ENCODE measurements around the gene GRB10.

The GRB10 gene

DNA sequence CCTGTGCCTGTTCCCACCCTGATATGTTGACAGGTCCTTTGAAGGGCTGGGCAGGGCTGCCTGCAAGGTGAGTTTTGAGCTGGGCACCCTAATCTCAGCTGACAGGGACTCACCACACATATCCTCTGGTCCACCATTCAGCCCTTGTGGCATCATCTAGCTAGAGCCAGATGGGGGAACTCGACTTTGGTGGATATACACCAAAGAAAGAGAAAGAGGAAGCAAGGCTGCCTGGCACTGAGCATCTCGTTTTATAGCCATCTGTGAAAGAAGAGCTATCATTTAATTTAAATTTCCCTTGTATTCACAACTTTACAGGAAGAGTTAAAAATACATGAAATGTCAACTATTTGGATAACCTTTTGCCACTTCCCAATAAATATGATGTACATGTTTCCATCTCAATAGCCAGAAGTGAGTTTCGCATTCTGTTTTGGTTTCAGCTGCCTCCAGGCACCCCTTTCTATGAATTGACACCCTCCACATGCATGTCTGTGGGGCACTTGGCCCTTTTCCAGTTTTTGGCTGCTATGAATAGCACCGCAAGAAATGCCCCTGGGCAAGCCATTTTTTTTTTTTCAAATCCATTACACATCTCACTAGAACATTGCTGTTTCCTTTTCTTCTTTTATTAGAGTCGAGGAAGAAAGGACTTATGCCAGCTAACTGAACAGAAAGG, 22.9 kb upstream of the GRB10 start:
- intact Hi-C loops (cut with DNase I): no loop called here
- DNase-seq: no peak

DNA sequence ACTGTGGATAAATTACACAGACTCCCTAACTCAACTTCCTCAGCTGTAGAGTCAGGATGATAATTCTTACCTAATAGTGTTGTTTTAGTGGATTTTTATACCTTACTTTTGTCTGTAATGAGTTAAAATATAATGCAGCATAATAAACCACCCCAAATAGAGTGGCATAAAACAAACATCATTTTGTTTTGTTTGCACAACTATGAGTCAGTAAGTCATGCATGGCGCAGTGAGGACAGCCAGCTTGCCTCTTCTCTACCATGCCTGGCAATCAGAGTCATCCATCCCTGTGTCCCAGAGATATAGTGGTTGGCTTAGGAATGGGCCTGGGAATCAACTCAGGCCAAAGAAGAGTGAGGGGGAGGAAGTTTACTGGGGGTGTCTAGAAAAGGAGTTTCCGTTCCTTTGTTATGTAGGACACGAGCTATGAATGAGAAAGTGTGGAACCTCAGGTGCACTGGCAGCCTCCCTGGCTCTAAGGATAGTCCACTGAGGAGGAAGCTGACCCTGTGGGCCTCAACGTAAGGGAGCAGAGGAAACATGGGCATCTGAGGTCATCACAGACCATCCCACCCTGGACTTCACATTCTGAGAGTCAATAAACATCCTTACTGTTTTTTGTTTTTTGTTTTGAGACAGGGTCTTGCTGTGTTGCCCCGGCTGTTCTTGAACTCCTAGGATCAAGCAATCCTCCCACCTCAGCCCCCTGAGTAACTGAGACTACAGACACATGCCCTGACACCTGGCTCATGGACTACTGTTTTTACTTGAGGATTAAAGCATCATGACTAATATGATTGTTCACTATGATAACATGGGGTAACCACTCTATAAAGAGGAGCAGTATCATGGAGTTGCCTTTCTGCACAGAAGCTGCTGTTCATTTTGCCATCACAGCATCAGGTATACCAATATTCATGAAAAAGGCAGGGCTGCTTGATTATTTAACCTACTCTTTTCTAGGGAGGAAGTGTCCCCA, 21.0 kb upstream of the GRB10 start:
- no peak for DNase-seq
- intact Hi-C loops (cut with DNase I): no loop called here

DNA sequence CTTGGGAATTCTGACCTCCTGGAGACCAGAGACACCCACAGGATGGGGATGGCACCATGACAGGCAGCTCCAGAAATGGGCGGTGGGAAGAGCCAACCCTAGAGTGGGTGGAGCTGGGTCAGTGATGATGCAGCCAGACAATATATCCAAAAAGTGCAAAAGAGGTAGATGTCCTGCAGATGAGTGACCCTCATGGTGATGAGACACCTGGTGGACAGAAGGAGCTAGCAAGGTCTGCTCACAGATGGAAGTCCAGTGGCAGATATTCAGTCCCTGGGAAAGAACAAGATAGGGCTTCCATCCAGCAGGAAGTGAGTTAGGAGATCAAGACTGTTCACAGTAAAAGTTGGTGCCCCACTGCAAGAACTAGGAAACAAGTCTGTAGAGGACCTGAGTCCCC, 19.2 kb upstream of the GRB10 start:
- DNase-seq: no peak
- intact Hi-C loops (cut with DNase I): no loop called here

DNA sequence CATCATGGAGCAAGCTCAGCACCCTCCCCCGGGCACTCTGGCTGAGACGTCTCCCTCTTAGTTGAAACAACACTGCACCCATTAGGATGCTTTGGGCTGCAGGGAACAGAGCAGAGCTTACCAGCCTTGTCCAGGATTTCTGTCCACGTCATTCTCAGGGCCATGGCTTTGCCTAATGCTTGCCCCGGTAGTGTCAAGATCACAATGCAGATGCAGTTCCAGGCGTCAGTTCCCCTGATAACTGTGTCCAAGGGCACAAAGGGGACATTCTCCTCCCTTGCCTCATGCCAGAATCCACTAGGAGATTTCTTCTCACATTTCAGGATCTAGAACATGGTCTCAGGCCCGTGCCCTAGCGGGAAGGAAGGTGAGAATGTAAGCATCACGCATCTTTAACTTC, 17.2 kb upstream of the GRB10 start:
- DNase-seq: no peak
- intact Hi-C loops (cut with DNase I): no loop called here

DNA sequence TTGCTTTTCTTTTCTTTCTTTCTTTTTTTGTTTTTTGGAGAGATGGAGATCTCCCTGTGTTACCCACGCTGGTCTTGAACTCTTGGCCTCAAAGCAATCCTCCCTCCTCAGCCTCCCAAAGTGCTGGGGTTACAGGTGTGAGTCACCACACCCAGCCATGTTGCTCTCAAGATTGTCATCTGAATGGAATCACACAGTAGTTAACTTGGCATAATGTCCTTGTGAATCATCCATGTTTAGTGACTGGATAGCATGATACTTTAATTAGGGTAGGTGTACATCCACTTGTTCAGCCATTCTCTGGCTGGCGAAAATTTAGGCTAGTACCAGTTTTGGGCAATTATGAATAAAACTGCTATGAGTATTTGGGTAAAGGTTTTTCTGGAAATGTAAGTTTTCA, 15.4 kb upstream of the GRB10 start:
- intact Hi-C loops (cut with DNase I): no loop called here
- DNase-seq: no peak

DNA sequence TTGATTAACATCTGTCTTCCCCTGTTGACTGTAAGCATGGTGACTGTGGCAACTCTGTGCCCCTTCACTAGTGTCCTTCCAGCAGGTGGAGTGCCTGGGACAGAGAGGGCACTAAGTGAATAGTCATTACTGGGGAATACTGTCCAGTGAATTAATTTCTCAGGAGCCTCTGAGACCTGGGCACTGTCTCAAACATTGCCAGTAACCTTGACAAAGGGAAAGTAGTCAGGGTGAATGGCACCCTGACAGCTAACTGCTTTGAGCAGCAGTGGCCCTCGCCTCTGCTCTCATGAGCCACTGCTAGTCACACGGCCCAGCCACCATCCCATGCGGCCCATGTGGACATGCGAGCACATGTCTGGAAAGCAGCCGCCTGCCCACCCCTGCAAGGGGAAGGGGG, 13.1 kb upstream of the GRB10 start:
- intact Hi-C loops (cut with DNase I): no loop called here
- DNase-seq: no peak

DNA sequence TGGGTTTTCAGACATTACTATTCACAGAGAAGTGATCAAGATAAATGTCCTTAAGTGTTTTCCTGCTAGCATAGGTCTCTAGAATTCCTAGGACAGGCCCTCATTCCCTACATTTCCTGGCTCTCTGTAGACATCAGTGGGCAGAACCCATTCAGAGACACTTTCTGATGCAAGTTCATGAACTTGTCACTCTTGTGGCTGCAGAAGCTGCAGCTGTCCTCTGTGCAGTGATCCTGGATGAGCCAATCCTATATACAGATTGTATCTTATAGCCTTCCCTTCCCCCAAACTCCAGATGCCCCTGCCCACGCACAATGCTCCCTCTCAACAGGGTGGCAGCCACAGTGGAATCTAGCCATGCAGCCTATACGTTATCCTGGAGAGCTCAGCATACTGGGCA, 12.6 kb upstream of the GRB10 start:
- no peak for DNase-seq
- intact Hi-C loops (cut with DNase I): no loop called here

DNA sequence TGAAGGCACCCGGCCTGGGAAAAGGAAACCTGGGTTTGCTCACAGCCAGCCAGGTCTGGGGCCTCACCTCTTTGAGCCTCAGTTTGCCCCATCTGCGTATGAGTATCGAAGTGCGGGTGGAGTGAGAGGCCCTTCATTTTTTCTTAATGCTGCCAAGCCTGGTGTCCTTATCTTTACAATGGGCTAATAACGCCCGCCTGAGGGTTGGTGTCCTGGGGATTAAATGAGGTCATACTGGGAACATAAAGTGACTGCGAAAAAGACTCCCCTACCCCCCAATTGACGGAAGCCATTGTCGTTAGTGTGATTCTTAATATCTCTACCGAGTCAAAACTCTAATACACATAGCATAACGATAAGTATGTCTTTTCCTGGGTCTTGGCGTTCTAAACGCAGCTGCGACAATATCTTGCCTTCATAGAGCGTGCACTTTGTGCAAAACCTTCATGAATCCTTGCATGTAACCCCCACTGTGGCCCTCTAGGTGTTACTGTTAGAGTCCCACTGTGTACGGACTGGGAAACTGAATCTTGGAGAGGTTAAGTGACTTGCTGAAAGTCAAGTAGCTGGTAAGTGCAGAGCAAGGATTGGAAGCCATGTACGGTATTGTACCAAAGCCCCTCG, 11.4 kb upstream of the GRB10 start:
- intact Hi-C loops (cut with DNase I): loop anchor here (5.0 kb wide), 1 partner anchor 273 kb away; no protein-coding TSS in a partner anchor
- no peak for DNase-seq

DNA sequence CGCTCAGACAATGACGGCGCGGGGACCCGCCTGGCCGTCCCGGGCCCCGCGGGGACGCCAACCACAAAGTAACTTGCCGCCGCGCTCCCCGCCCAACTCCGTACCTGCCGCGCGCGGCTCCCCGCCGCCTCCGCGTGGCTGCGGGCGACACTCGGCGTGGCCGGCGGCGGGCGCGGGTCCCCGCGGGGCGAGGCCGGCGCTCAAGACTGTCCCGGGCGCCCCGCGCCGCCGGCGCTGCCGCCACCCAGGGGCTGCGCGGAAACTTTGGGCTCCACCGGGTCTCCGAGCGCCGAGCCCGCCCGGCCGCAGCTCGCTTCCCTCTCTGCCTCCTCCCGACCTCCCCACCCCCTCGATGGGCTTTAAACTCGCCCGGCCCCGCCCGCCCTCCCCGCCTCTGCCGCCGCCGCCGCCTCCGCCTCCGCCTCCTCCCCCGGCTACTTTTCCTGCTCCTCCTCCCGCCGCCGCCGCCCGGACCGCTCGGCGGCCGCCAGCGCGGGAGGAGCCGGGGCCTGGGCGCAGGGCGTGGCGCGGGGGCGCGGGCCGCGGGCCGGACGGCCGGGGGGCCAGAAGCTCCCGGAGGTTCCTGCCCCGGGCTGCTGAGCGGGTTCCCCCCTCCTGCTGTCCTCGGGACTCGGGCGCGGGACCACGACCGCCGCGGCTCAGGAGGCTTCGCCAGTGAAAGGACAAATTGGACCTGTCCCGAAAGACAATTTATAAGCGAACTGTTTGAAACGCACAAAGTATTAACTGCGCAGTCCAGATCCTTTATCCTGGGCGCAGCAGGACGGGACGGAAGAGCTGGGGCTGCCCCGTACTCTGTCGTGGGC, 10.6 kb upstream of the GRB10 start:
- peak in 2 of 10 donors; percentile 27 to 62 for DNase-seq
- intact Hi-C loops (cut with DNase I): loop anchor here (5.0 kb wide), 1 partner anchor 274 kb away; no protein-coding TSS in a partner anchor

DNA sequence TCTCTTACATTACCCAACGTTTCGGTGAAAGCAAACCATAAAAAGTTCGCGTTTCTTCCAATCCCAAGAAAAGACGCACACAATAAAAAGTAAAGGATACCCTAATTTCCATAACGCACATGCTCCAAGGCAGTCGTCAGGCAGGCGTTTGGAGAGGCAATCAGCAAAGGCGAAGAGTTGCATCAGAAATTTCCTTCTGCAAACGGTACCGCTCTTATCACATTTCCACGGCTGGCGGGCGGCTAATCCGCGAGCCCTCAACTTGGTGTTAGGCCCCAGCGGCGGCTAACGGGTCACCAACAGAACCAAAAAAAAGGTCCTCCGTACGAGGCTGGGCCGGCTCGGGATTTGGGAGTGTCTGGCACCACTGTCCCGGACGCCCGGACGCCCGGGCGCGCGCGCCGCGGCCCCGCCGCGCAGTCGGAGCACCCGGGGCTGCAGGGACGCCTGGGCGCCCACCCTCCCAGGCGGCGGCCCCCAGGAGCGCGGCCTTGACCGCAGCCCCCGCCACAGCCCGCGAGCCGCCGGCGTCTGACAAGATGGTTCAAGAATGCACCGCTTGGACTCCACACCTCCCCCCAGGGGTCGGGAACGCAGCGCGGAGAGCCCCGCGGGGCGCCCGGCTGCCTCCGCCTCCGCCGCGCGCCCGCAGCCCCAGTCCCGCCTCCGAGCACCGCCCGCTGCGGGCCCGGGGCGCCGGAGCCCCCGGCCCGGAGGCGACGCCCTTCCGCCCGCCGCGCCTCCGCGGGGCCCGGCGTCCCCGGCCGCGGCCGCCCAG, 9.8 kb upstream of the GRB10 start:
- peak in 1 of 10 donors; percentile 24 for DNase-seq
- intact Hi-C loops (cut with DNase I): loop anchor here (5.0 kb wide), 1 partner anchor 275 kb away; no protein-coding TSS in a partner anchor

DNA sequence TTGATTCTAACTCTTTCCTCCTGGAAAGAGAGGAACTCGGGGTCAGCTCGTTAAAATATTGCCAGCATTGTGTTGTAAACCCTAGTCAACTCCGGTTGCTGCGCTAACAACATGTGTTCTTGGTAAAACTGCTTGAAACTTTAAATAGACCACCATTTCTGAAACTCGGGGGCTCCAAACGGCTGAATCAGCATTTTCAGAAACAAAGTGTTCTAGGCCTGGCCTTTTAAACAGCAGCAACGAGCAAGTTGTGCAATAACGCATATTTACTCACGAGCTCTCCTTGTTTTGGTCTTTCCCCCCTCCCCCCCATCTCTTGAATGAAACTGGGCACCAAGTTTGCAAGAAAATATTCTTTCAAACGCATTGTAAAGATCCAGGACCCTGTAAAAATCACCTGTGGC, 9.2 kb upstream of the GRB10 start:
- no peak for DNase-seq
- intact Hi-C loops (cut with DNase I): loop anchor here (5.0 kb wide), 1 partner anchor 275 kb away; no protein-coding TSS in a partner anchor

DNA sequence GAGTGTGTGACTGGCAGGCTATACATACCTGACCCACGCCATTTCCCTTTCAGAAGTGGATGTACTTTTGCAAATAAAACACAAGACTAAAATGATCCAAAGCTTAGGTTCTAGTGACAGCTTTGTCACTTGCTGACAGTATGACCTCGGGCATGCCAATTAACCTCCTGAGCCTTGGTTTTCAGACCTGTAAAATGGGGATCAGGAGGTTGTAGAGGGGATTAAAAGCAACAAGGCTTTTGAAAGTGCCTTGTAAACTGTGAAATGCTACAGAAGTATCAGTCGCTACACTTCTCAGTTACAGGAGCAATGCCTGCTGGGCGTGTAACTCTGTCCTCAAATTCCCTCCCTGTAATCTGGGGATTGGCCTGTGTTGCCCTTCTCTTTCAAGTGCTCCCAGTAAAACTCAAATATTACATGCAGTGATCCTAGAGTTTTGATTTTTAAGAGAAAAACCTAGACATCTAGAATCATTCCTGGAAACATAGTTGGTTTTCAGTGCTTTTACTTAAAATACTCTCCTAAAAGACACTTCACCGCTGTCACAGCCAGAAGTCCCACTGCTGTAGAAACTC, 8.8 kb upstream of the GRB10 start:
- intact Hi-C loops (cut with DNase I): loop anchor here (5.0 kb wide), 1 partner anchor 276 kb away; no protein-coding TSS in a partner anchor
- DNase-seq: no peak

DNA sequence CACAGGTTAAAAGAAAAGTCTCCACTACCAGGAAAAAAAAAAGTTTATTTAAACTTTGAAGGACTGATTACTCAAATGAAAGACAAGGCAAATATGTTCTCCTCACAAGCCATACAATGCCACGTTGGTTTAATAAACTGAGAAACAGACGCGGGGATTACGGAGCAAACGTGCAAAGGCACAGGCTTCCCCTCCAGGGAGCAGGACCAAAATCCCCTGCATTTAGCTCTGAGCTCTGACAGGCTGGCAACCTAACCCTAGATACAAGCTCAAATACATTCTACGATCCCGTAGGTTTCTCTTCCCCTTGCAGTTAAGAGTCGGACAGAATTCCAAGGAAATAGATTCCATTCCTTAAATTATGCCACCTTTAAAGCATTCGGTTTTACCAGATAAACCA, 7.7 kb upstream of the GRB10 start:
- DNase-seq: no peak
- intact Hi-C loops (cut with DNase I): loop anchor here (5.0 kb wide), 1 partner anchor 277 kb away; no protein-coding TSS in a partner anchor

DNA sequence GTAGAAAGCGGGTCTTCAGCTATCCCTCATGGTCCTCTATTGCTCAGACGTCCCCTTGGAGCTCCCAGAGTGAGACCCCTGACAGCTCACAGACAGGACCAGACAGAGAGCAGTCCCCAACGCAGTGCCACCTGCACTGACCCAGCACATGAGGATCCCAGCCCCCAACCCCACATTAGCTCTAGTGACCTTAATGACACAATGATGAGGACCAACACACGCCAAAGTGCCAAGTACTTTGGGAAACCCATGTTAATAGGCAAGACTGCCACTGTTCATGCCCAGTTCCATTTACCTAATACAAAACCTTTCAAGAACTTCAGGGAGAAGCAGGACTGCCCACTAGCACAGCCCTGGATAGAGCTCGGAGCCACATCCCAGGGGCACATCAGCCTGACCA, 5.7 kb upstream of the GRB10 start:
- intact Hi-C loops (cut with DNase I): no loop called here
- DNase-seq: no peak

DNA sequence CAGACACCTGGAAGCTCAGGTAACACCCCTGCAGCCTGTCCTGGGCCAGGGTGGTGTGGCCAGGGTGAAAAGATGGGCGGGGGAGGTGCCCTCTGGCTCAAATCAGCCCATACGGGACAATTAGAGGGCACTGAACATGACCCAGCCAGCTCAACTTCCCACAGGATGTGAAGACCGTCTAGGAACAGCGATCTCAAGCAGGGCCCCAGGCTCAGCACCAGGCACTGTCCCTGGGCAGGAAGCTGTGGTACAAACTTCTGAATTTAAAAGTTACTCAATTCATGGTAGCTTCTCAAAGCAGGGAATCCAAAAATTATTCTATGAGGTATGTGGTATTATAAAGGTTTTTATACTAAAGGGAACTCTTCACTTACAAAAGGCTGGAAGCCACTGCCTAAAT, 5.1 kb upstream of the GRB10 start:
- no peak for DNase-seq
- intact Hi-C loops (cut with DNase I): no loop called here

DNA sequence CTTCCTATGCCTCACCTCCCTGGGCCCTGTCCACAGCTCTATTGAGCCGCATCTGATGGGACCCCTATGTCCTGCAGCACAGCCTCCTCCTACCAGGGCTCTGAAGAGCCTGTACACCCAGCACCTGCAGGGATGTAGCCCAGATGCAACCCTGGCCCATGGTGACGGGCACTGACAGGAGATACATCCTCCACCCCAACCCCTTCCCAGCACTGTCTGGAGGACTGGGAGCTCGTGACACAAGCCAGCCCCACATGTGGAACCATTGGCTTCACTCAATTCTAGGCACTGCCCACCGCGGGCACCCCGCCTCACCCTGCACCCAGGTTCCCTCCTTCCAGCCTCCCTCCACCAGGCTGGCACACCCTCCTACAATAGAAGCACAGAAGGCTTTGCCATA, 2.6 kb upstream of the GRB10 start:
- DNase-seq: no peak
- intact Hi-C loops (cut with DNase I): no loop called here

DNA sequence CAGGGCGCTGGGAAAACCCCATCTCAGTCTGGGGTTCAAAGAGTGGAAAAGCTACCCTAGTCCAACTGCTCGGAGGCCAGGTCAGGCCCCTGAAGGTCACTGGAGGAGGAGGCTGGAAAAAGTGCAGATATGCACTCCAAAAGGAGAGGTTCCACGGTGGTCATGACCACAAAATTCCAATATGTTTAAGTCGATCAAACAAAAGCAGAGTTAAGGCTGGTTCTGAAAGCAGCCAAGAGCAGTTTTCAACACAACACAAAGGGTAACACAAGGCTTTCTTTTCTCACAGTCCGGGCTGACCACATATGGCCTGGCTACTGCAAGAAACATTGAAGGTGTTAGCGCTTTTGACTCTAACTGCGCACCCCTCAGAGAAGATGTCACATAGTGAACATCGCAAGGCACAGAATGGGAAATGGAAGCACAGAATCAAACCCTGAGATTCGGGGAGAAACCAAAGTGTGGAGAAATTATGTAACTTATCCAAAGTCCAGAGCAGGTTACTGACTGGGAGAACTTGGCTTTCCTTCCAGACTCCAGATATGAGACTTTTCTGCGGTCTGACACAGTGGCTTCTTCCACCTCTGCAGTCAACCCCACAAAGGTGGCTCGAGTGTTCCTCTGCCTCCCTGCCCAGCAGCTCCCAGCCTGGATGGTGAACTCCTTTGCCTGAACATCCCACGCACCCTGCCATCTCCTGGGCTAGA, 1.3 kb upstream of the GRB10 start:
- DNase-seq: no peak
- intact Hi-C loops (cut with DNase I): loop anchor here (5.0 kb wide), 1 partner anchor 378 kb away; no protein-coding TSS in a partner anchor

DNA sequence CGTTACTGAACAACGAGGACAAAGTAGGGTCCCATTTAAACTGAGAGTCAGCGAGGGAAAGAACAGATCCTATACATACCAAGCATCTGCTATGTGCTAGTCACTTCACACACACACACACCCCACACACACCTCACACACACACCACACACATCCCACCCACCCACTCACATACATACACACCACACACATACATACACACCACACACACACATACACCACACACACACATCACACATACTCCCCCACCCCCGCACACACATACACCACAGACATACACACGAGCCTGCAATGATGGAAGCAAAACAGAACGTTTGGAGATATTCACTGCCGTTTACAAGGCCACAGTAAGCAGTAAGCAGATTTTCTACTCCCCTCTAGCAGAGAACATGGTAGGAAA, 607 bp upstream of the GRB10 start:
- no peak for DNase-seq
- intact Hi-C loops (cut with DNase I): loop anchor here (5.0 kb wide), 1 partner anchor 379 kb away; no protein-coding TSS in a partner anchor

Measured in posterior cingulate gyrus (tissue), 11 donors.